ENCODE results near the gene HTR7. TPM values are rescaled to one million over a fixed set of nuclear protein-coding genes. Genes with fewer than 3 reads are reported as not detected.

The HTR7 gene
- total and polyA plus RNA-seq, 9 of the 15 experiments (the other 6 are each of a cell fraction or from before 2014, with no cell fraction given) = 0.07 to 0.33 (median 0.18) TPM

DNA sequence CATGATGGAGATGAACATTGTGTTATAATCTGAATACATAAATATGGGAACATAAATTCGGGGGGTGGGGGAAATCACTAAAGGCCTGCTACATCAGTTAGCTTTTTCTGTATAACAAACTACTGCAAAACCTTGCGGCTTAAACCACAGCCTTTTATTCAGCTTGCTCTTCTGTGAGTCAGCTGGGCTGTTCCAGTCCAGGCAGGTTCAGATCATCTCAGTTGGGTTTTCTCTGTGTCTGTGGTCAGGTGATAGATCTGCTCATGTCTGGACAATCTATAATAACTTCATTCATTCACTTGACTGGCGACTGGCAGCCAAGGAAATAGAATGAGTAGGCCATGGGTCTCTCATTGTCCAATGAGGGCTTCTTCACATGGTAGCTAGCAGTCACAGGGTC is 23.5 kb downstream of the HTR7 start:
- WGBS (ENCODE audit: insufficient coverage, low coverage, missing lambda C conversion rate) = 8% methylated on average over 2 of the region's 3 CpGs
- H4K20me1 ChIP-seq (replicated peaks; ENCODE audit: control insufficient read depth, insufficient read depth, low read length) = no peaks in the 10 kb centered on the region
- no TSS peak for BruUV-seq (replicated peaks)
- H2AFZ ChIP-seq (ENCODE audit: low read depth, low read length) = no peak overlapping the region
- in situ Hi-C loops (cut with MboI) (no loop called here), intact Hi-C loops (cut with micrococcal nuclease) (no loop called here)
- ChIA-PET CTCF (ENCODE audit: low intra/inter-chr PET ratio) (no interaction called here), POLR2A (no interaction called here)
- ATAC-seq = no peak
- no peak overlapping the region for H3K27ac ChIP-seq (ENCODE audit: extremely low read depth, low read depth, low read length)
- H3K9me3 ChIP-seq (replicated peaks; ENCODE audit: control insufficient read depth, insufficient read depth, low read depth, low read length) = no peaks in the 10 kb centered on the region
- FAIRE-seq = no peak
- H3K4me1 ChIP-seq (replicated peaks in 1 of 2; ENCODE audit: control insufficient read depth in 2 of 2, insufficient read depth in 2 of 2, low read length in 2 of 2) = no peaks in the 10 kb centered on the region
- DNase-seq (ENCODE audit: extremely low read depth in 1 of 4, low spot score in 3 of 4) = no peak
- no peaks in the 10 kb centered on the region for H3K9me1 ChIP-seq (ENCODE audit: control insufficient read depth, insufficient read depth, low read length)
- no peak overlapping the region for H3K4me3 ChIP-seq
- no peak for TF ChIP-seq NFATC3 (IDR thresholded peaks at IDR 0.05)
- H3K79me2 ChIP-seq (ENCODE audit: control insufficient read depth, insufficient read depth, low read length) = no peaks in the 10 kb centered on the region
- no peak overlapping the region for H3K4me2 ChIP-seq (ENCODE audit: insufficient read depth, low read length)
- no peaks in the 10 kb centered on the region for H3K27me3 ChIP-seq (ENCODE audit: control insufficient read depth in 2 of 2, insufficient read depth in 2 of 2, low read length in 2 of 2)
- no peak overlapping the region for H3K9ac ChIP-seq (ENCODE audit: insufficient read depth in 1 of 2, low read depth in 2 of 2, low read length in 2 of 2)
- no peaks in the 10 kb centered on the region for H3K36me3 ChIP-seq (ENCODE audit: control insufficient read depth, insufficient read depth, low read length)

DNA sequence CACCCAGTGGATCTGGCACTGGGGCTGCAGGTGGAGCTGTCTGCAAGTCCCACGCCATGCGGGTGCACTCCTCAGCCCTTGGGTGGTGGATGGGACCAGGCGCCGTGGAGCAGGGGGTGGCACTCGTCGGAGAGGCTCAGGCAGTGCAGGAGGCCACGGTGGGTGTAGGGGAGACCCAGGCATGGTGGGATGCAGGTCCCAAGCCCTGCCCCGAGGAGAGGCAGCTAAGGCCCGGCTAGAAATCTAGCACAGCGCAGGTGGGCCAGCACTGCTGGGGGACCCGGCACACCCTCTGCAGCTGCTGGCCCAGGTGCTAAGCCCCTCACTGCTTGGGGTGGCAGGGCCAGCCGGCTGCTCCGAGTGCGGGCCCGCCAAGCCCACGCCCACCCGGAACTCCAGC is 25.7 kb downstream of the HTR7 start:
- Histone ChIP-seq H3K4me2 (ENCODE audit: insufficient read depth, low read length) (no peak overlapping the region), H2AFZ (ENCODE audit: low read depth, low read length) (no peak overlapping the region), H4K20me1 (replicated peaks; ENCODE audit: control insufficient read depth, insufficient read depth, low read length) (no peaks in the 10 kb centered on the region), H3K4me3 (no peak overlapping the region), H3K4me1 (replicated peaks in 1 of 2; ENCODE audit: control insufficient read depth in 2 of 2, insufficient read depth in 2 of 2, low read length in 2 of 2) (no peaks in the 10 kb centered on the region), H3K79me2 (ENCODE audit: control insufficient read depth, insufficient read depth, low read length) (no peaks in the 10 kb centered on the region), H3K9me3 (replicated peaks; ENCODE audit: control insufficient read depth, insufficient read depth, low read depth, low read length) (no peaks in the 10 kb centered on the region), H3K9me1 (ENCODE audit: control insufficient read depth, insufficient read depth, low read length) (no peaks in the 10 kb centered on the region), H3K9ac (ENCODE audit: insufficient read depth in 1 of 2, low read depth in 2 of 2, low read length in 2 of 2) (no peak overlapping the region), H3K27ac (ENCODE audit: extremely low read depth, low read depth, low read length) (no peak overlapping the region), H3K36me3 (ENCODE audit: control insufficient read depth, insufficient read depth, low read length) (no peaks in the 10 kb centered on the region), H3K27me3 (ENCODE audit: control insufficient read depth in 2 of 2, insufficient read depth in 2 of 2, low read length in 2 of 2) (no peaks in the 10 kb centered on the region)
- WGBS (ENCODE audit: insufficient coverage, low coverage, missing lambda C conversion rate) = 31% methylated on average over 16 of the region's 17 CpGs
- BruUV-seq (replicated peaks) = no TSS peak
- in situ Hi-C loops (cut with MboI) (no loop called here), intact Hi-C loops (cut with micrococcal nuclease) (no loop called here)
- DNase-seq (ENCODE audit: extremely low read depth in 1 of 4, low spot score in 3 of 4) (no peak), FAIRE-seq (no peak), ATAC-seq (no peak)
- POLR2A ChIA-PET = no interaction called here
- CTCF ChIA-PET (ENCODE audit: low intra/inter-chr PET ratio) = no interaction called here
- no peak for TF ChIP-seq ZNF232 (CRISPR knock-in tag; IDR thresholded peaks at IDR 0.05)
- TF ChIP-seq TFAM (CRISPR knock-in tag; conservative IDR thresholded peaks at IDR 0.05) = no peak
- no peak for TF ChIP-seq MTA2 (IDR thresholded peaks at IDR 0.05; ENCODE audit: low read depth)
- no peak for TF ChIP-seq SLC30A9 (CRISPR knock-in tag; IDR thresholded peaks at IDR 0.05)
- TF ChIP-seq ZKSCAN8 (CRISPR knock-in tag; IDR thresholded peaks at IDR 0.05) = no peak
- no peak for TF ChIP-seq TEAD2 (tag; IDR thresholded peaks at IDR 0.05)
- TF ChIP-seq PCBP2 (IDR thresholded peaks at IDR 0.05; ENCODE audit: low read depth, low read length, poor library complexity, severe bottlenecking) = no peak
- no peak for TF ChIP-seq STAT5B (CRISPR knock-in tag; IDR thresholded peaks at IDR 0.05)
- TF ChIP-seq CBFA2T2 (conservative IDR thresholded peaks at IDR 0.05) = no peak
- no peak for TF ChIP-seq HDAC6 (IDR thresholded peaks at IDR 0.05; ENCODE audit: low read depth, low read length)
- TF ChIP-seq TOE1 (IDR thresholded peaks at IDR 0.05; ENCODE audit: borderline replicate concordance) = no peak
- TF ChIP-seq TOE1 (CRISPR knock-in tag; IDR thresholded peaks at IDR 0.05; ENCODE audit: borderline replicate concordance, low read depth) = no peak
- TF ChIP-seq, protein P1, sequence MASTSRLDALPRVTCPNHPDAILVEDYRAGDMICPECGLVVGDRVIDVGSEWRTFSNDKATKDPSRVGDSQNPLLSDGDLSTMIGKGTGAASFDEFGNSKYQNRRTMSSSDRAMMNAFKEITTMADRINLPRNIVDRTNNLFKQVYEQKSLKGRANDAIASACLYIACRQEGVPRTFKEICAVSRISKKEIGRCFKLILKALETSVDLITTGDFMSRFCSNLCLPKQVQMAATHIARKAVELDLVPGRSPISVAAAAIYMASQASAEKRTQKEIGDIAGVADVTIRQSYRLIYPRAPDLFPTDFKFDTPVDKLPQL (IDR thresholded peaks at IDR 0.05; ENCODE audit: extremely low read depth, insufficient read length) = no peak
- no peak for TF ChIP-seq RFX5 (IDR thresholded peaks at IDR 0.05; ENCODE audit: low read depth, low read length)
- no peak for TF ChIP-seq ELF1 (tag; IDR thresholded peaks at IDR 0.05)

Data from K562 (cell line).